Prostate gland (tissue), 2 donors: ENCODE data around the gene SHISA5.

Experiments
- POLR2A ChIP-seq: fragments of 450-650 bp; IDR thresholded peaks from one replicate; pipeline ENCODE4 v1.6.1; 2016; ENCODE audit warnings: antibody characterized with exemption, mild to moderate bottlenecking
- POLR2AphosphoS5 ChIP-seq: sonication (generic); formaldehyde crosslinking; IDR thresholded peaks from one replicate; pipeline ENCODE4 v1.6.1; 2017; ENCODE audit warnings: antibody characterized with exemption
- TF ChIP-seq, protein P1 (sequence below), 4 experiments: fragments of 200-600 bp in 2 of 4; fragments of 450-650 bp in 2 of 4; sonication (generic) in 2 of 4; IDR thresholded peaks; 1 replicate in 3 of 4; 2 replicates in 1 of 4; pipeline ENCODE4 v1.5.1; 2016 to 2019; ENCODE audit warnings: antibody characterized with exemption in 4 of 4, mild to moderate bottlenecking in 2 of 4, moderate library complexity in 2 of 4

DNA sequence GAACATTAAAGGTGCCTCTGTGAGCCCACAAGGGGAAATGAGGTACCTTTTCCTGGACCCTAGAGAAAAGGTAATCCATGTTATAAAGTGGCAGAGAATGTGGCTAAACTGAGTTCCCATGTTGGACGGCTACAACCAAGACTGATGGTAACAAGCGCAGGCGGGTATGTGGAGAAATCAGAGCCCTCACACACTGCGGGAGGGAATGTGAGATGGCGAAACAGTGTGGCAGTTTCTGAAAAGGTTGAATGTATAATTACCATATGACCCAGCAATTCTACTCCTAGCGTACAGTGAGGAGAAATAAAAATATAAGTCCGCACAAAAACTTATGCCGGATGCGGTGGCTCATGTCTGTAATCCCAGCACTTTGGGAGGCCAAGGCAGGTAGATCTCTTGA, 24.1 kb upstream of the SHISA5 start:
- TF ChIP-seq, protein P1, sequence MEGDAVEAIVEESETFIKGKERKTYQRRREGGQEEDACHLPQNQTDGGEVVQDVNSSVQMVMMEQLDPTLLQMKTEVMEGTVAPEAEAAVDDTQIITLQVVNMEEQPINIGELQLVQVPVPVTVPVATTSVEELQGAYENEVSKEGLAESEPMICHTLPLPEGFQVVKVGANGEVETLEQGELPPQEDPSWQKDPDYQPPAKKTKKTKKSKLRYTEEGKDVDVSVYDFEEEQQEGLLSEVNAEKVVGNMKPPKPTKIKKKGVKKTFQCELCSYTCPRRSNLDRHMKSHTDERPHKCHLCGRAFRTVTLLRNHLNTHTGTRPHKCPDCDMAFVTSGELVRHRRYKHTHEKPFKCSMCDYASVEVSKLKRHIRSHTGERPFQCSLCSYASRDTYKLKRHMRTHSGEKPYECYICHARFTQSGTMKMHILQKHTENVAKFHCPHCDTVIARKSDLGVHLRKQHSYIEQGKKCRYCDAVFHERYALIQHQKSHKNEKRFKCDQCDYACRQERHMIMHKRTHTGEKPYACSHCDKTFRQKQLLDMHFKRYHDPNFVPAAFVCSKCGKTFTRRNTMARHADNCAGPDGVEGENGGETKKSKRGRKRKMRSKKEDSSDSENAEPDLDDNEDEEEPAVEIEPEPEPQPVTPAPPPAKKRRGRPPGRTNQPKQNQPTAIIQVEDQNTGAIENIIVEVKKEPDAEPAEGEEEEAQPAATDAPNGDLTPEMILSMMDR (IDR thresholded peaks at IDR 0.05): no peak
- TF ChIP-seq POLR2A (no peak), POLR2AphosphoS5 (no peak)
